Smooth muscle cell (in vitro differentiated cells): ENCODE data around the gene ADIG. TPM values are rescaled to one million over a fixed set of nuclear protein-coding genes. Genes with fewer than 3 reads are reported as not detected.

Experiments used
- DNase-seq: peaks from one replicate; lab custom pipeline; 2025; ENCODE audit not compliant: unreplicated experiment; lab: John Stamatoyannopoulos, UW
- H2AFZ ChIP-seq: fragments of 200-600 bp; sonication (generic); 2 replicates; pipeline ENCODE4 v1.6.0; 2016; ENCODE audit warnings: antibody characterized with exemption, low read depth, mild to moderate bottlenecking
- H3F3A ChIP-seq: fragments of 200-600 bp; sonication (generic); 2 replicates; pipeline ENCODE4 v1.6.0; 2017; ENCODE audit warnings: antibody characterized with exemption, low read depth
- H3K27ac ChIP-seq: fragments of 200-600 bp; sonication (generic); 2 replicates; pipeline ENCODE4 v1.5.1; 2016; ENCODE audit warnings: low read depth, mild to moderate bottlenecking
- H3K27me3 ChIP-seq: fragments of 200-600 bp; sonication (generic); 2 replicates; pipeline ENCODE4 v1.6.1; 2016; ENCODE audit warnings: low read depth, mild to moderate bottlenecking
- H3K36me3 ChIP-seq: fragments of 200-600 bp; sonication (generic); 2 replicates; pipeline ENCODE4 v1.5.1; 2016; ENCODE audit warnings: low read depth
- H3K4me1 ChIP-seq: fragments of 200-600 bp; sonication (generic); 2 replicates; pipeline ENCODE4 v1.5.1; 2016; ENCODE audit warnings: low read depth
- H3K4me2 ChIP-seq: fragments of 200-600 bp; sonication (generic); 2 replicates; pipeline ENCODE4 v1.6.0; 2016; ENCODE audit warnings: mild to moderate bottlenecking
- H3K4me3 ChIP-seq: fragments of 200-600 bp; sonication (generic); 2 replicates; pipeline ENCODE4 v1.5.1; 2016; ENCODE audit warnings: mild to moderate bottlenecking
- H3K79me2 ChIP-seq: fragments of 200-600 bp; sonication (generic); 2 replicates; pipeline ENCODE4 v1.6.0; 2016; ENCODE audit warnings: low read depth, mild to moderate bottlenecking
- H3K9ac ChIP-seq: fragments of 200-600 bp; sonication (generic); 2 replicates; pipeline ENCODE4 v1.6.0; 2016; ENCODE audit warnings: low read depth
- H3K9me3 ChIP-seq: fragments of 200-600 bp; sonication (generic); replicated peaks from 2 replicates; pipeline ENCODE4 v1.5.1; 2016; ENCODE audit warnings: low read depth
- H4K20me1 ChIP-seq: fragments of 200-600 bp; sonication (generic); 2 replicates; pipeline ENCODE4 v1.6.0; 2016; ENCODE audit warnings: low read depth
- CTCF ChIP-seq: fragments of 200-600 bp; sonication (generic); IDR thresholded peaks from 2 replicates; pipeline ENCODE4 v1.5.1; 2017; ENCODE audit warnings: borderline replicate concordance, mild to moderate bottlenecking, antibody characterized with exemption; ENCODE audit not compliant: insufficient read depth, poor library complexity, severe bottlenecking
- WGBS: methylation state at CpG from one replicate; pipeline ENCODE4 v1.1.7; 2016; ENCODE audit warnings: low lambda C conversion rate; 5-methylcytosine and 5-hydroxymethylcytosine counted together
- polyA plus RNA-seq: library from polyadenylated mRNA; unstranded; fragments of >200 nt; fragmentation: Nextera tagmentation; extraction: Ambion mirVana; gene quantifications from 2 replicates; pipeline ENCODE4 v1.2.1, GENCODE V29; 2016
- total RNA-seq: library from RNA; depleted of rRNA; stranded (reverse); fragments of >200 nt; gene quantifications from 2 replicates; pipeline ENCODE4 v1.2.3, GENCODE V29; 2014

ADIG gene
- total and polyA plus RNA-seq, 2 experiments from 2014 or later: not detected

GRCh38 chr20:38615283-38615682 lies 34.3 kb downstream of the ADIG start:
- Histone ChIP-seq H3K9ac (no peak overlapping the region), H3F3A (no peaks in the 10 kb centered on the region), H3K36me3 (no peaks in the 10 kb centered on the region), H2AFZ (no peak overlapping the region), H3K4me1 (no peaks in the 10 kb centered on the region), H3K4me3 (no peak overlapping the region), H3K27me3 (no peaks in the 10 kb centered on the region), H3K79me2 (no peaks in the 10 kb centered on the region), H3K9me3 (no peaks in the 10 kb centered on the region), H4K20me1 (no peaks in the 10 kb centered on the region), H3K27ac (no peak overlapping the region), H3K4me2 (no peak overlapping the region)
- 97% methylated on average over 15 of the region's 15 CpGs for WGBS
- DNase-seq: no peak
- no peak for TF ChIP-seq CTCF

- no peak for DNase-seq
These were observed 35.5 kb downstream of the ADIG start for GRCh38 chr20:38616457-38616856.

GRCh38 chr20:38617011-38617829 lies 36.2 kb downstream of the ADIG start:
- no peak for TF ChIP-seq CTCF
- no peak overlapping the region for H3K9ac ChIP-seq
- no peaks in the 10 kb centered on the region for H3K9me3 ChIP-seq
- H4K20me1 ChIP-seq: no peaks in the 10 kb centered on the region
- peaks cover 5% of the 10 kb centered on the region for H3K4me1 ChIP-seq
- no peaks in the 10 kb centered on the region for H3K79me2 ChIP-seq
- H3K4me3 ChIP-seq: no peak overlapping the region
- H3K36me3 ChIP-seq: no peaks in the 10 kb centered on the region
- peak overlapping the region; percentile 64 for H3K27ac ChIP-seq
- H3F3A ChIP-seq: no peaks in the 10 kb centered on the region
- H3K27me3 ChIP-seq: no peaks in the 10 kb centered on the region
- no peak for DNase-seq
- 48% methylated on average over 16 of the region's 16 CpGs for WGBS
- peak overlapping the region; percentile 9 for H3K4me2 ChIP-seq
- no peak overlapping the region for H2AFZ ChIP-seq

More at GRCh38 chr20:38616457-38616856, 35.5 kb downstream of the ADIG start:
- Histone ChIP-seq H3K9me3 (no peaks in the 10 kb centered on the region), H3K4me1 (peaks cover 5% of the 10 kb centered on the region), H3K27me3 (no peaks in the 10 kb centered on the region), H3K4me2 (no peak overlapping the region), H3K27ac (no peak overlapping the region), H4K20me1 (no peaks in the 10 kb centered on the region), H3F3A (no peaks in the 10 kb centered on the region), H3K79me2 (no peaks in the 10 kb centered on the region), H3K4me3 (no peak overlapping the region), H3K36me3 (no peaks in the 10 kb centered on the region), H3K9ac (no peak overlapping the region), H2AFZ (no peak overlapping the region)
- WGBS: 91% methylated on average over 4 of the region's 4 CpGs
- TF ChIP-seq CTCF: no peak

- Histone ChIP-seq H3K9ac (no peak overlapping the region), H3K27me3 (no peaks in the 10 kb centered on the region), H3K9me3 (no peaks in the 10 kb centered on the region), H3K4me2 (peak overlapping the region; percentile 9), H3K4me1 (peaks cover 5% of the 10 kb centered on the region), H3K4me3 (no peak overlapping the region), H3K79me2 (no peaks in the 10 kb centered on the region), H4K20me1 (no peaks in the 10 kb centered on the region), H3K27ac (peak overlapping the region; percentile 64), H3K36me3 (no peaks in the 10 kb centered on the region), H3F3A (no peaks in the 10 kb centered on the region), H2AFZ (no peak overlapping the region)
- no peak for DNase-seq
- no peak for TF ChIP-seq CTCF
- WGBS: 97% methylated on average over 4 of the region's 4 CpGs
These were observed 36.8 kb downstream of the ADIG start for GRCh38 chr20:38617830-38618196.
